GM18498 (cell line): ENCODE results near the gene FXYD5.

Source experiments
- ATAC-seq: cut with Tn5 transposase; IDR thresholded peaks from one replicate; pipeline ENCODE4 v1.9.1; 2021; ENCODE audit warnings: mild to moderate bottlenecking, moderate library complexity; ENCODE audit not compliant: unreplicated experiment

The FXYD5 gene, protein sequence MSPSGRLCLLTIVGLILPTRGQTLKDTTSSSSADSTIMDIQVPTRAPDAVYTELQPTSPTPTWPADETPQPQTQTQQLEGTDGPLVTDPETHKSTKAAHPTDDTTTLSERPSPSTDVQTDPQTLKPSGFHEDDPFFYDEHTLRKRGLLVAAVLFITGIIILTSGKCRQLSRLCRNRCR

DNA sequence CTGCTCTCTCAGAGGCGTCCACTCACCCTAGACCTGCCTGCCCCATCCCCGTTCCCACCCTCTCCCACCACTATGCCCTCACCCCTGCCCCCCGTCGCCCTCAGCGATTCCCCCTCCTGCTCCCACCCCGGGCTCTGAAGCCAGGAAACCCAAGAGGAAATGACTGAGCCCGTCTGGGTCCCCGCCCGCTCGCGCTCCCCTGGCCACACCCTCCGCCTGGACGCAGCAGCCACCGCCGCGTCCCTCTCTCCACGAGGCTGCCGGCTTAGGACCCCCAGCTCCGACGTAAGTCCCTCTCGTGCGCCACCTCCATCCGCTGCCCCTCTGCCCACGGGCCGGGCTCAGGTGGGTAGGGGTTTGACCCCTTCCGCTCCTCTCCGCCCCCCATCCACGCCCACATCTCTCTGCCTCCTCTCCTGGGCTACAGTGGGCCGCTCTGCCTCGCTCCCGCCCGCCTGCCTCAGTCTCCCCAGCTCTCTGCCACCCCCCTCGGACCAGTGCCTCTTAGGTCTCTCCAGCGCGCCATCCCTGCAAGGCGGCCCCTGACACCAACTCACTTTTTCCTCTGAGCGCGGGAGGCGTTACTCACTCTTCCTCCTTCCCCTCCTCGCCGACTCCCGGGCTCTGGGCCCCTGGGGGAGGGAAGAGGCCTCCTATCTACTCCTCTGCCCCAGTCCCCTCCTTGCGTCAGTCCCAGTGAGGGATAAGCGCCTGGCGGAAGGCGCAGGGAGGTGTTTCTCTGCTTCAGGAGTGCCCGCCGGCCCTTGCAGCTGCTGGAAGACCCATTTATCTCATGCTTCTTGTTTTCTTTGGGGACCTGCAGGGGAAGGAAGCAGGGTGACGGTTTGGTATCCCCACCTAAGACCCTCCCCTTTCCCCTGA is at the start of gene FXYD5:
TSS of gene FXYD5 (plus strand) at position 211 of the 882 bp plus-strand sequence. CDS start 816 bp downstream, outside the sequence.
- ATAC-seq, result no peak

DNA sequence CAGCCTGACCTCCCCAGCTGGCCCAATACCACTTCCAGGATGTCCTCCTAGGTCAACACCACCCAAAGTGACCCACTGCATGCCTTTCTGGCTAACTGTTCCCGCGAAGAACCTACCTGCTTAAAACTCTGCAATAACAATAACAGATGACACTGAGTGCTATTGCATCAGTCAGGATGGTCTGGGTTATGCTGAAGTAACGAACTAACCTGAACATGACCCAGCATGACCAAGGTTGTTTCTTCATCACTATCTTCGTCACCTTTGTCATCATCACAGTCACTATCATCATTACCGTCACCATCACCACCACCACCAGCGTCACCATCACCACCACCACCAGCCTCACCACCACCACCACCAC is 49.5 kb upstream of the FXYD5 start:
- ATAC-seq, result no peak

DNA sequence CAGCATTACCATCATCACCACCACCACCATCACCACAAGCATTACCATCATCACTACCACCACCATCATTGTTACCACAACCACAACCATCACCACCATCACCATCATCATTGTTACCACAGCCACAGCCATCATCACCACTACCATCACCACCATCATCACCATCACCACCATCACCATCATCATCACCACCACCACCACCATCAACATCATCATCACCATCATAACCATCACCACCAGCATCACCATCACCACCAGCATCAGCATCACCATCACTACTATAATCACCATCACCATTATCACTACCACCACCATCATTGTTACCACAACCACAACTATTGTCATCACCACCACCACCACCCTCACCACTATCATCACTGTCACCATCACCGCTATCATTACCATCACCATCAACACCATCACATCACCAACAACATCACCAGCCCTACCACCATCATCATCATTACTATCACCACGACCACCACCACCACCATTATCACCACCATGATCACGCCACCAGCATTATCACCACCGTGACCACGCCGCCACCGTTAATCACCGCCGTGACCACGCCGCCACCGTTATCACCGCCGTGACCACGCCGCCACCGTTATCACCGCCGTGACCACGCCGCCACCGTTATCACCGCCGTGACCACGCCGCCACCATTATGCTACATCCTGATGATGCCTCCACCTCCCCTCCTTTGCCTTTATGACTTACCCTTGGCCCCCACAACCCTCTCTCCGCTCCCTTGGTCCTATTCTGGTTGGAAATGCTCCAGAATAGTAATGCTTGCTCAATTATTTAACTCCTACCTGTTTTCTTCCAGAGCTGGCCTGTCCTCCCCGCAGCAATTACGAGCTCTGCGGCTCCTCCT is 48.9 kb upstream of the FXYD5 start:
- no peak for ATAC-seq

DNA sequence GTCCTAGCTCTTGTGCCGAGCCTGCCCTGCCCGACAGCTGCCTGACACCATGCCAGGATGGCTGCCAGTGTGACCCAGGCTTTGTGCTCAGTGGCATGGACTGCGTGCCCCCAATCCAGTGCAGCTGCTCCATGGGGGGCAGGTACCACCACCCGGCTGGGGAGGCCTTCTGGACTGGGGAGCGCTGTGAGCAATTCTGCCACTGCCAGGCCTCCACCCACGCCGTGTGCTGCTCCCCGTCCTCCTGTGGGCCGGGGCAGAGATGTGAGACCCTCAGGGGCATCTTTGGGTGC is 48.3 kb upstream of the FXYD5 start:
- ATAC-seq, result no peak

DNA sequence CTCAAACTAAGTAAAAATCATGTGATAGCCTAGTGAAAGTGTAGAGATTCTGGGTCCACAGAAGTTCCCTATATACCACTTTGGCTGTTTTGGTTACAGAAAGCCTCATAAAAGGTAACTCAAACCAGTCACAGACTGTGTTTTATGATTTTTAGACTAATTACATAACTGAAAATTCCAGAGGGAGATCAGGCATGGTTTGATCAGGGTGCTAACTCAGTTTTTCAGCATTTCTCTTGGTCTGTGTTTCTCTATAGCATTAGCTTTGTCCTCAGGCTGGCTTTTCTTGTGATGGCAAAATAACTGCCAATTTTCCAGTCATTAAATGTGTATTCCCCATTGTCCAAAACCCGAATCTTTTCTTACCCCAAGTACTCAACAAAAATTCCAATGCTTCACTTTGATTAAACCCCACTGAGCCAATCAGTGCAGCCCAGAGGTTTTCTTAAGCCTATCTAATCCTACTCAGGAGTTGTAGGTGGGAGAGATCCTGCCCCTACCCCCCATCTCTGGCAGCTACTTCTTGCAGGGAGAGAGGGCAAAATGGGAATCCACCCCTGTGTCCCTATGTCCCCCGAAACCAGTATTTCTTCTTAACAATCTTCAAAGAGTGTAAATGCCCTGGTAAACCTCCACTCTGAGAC is 47.5 kb upstream of the FXYD5 start:
- ATAC-seq, result no peak

DNA sequence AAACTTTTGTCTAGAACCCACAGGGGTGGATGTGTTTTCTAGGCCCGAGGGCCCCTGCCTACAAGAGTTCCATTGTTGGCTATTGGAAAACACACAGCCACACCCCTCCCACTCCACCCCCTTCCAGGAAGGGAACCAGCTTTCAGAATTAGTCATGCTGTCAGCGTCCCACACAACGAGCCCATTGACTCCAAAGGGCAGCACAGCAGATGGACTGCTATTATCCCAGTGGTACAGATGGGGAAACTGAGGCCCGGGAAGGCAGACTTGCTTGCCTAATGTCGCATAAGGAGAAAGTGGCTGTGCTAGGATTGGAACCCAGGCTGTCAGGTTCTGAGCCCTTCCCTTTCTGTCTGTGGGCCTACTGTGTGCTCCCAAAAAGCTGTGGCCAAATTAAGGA is 47.0 kb upstream of the FXYD5 start:
- ATAC-seq, result no peak

DNA sequence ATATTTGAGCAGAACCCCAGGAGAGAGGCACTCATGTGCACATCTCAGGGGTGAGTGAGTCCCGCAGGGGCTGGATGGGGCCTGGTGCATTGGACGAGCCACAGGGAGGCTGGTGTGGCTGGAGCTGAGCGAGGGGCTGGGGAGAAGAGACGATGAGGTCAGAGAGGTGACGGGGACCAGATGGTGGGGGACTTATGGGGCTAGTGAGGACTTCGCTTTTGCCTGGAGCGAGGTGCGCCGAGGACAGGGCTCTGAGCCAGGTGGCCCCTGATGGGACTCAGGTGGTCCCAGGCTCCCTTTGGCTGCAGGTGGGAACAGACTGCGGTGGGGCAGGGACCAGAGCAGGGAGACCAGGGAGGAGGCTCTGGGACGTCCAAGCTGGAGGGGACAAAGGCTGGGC is 45.8 kb upstream of the FXYD5 start:
- ATAC-seq, result no peak

DNA sequence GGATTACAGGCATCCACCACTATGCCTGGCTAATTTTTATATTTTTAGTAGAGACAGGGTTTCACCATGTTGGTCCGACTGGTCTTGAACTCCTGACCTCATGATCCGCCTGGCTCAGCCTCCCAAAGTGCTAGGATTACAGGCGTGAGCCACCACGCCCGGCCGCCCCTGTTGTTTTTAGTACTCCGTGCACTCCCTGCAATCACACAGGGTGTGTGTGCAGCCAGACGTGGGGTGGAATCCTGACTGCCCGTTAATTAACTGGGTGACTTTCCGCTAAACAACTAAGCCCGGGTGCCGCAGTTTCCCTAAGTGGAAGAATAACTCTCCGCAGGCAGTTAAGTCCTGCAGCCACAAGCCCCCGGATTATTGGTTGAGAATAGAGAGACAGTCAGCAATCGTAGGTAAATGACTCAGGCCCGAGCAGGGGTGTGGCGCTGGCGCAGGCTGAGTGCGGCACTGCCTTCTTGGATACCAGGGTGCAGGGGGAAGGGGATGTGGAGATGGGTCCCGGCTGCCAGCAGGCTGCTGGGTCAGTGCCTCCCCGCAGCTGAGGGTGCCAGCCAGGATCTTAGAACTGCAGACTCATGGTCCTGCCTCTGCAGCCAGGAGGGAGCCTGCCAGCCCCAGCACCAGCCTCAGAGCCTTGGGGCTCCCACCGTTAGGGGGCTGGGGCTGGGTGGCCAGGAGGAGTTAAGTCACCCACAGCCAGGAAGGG is 45.0 kb upstream of the FXYD5 start:
- no peak for ATAC-seq

DNA sequence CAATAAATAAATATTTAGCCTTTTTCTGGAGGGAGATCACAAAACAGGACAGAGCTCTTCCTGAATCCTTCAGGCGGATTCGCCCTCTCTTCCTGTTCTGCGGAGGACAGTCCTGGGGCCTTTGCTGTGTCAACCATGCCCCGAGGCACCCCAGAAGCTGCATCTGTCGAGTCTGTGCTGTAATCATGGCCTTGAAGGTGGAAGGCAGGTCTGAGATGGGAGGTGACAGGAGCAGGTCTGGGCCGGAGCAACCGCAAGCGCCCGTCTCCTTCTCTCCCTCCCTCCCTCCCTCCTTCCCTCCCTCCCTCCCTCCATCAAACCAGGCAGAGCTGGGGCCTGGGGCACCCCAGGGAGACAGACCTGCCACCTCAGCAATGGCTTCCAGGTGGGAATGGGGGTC is 43.6 kb upstream of the FXYD5 start:
- ATAC-seq, result no peak

DNA sequence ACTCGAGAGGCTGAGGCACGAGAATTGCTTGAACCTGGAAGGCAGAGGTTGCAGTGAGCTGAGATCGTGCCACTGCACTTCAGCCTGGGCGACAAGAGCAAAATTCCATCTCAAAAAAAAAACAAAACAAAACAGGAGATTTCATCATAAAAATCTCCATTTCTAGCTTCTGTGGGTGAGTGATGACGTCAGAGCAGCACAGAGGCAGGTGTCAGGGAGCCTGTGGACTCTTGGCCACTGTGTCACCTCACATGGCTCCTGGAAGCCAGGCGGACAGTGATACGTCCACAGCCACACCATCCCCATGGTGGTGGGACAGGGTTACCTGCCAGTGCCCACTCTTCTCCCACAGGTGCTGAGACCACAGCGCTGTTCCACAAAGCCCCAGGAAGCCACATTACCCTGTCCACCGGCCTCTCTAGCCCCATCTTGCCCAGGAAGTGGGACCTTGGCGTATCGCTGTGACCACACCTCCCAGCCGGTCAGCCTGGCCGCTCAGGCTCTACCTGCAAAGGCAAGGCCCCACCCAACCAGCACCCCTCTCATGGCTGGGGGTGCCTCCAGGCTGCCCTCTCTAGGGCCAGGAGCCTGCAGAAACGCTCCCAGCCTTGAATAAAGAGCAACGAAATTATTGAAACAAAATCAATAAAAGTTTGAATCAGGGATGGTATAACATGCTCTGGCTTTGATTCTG is 41.4 kb upstream of the FXYD5 start:
- ATAC-seq, result no peak

DNA sequence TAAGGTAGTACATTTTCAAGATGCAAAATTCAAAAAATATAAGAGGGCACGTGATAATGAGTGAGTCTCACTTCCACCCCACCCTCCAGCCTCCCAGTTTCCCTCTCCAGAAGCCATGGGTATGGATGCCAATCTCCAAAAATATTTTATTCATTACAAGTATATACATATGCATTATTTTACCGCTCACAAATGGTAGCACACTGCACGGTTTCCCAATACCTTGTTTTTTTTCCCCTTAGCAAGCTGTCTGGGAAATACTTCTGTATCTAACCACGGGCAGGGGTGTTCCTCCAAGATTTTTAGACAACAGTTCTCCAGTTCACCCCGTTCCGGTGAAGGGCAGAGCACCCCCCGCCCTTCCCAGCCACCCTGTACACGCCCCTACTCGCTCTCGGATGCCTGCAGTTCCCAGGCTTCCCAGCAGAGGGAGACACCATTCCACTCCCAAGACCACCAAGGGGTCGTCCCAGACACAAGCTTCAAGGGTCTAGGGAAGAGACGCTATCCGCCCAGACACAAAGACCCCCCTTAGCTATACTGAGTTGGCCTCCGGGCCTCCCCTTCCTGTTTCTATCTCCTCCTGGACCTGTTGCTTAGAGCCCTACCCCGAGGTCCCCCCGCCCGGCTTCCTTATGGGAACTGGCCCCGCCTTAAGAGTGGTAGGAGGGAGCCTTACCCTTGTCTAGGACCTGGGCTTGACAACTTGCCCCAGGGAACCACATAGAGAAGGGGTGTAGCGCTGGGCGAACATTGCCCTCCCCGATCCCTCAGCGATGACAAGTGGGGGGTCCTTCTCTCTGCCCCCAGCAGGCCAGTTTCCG is 40.0 kb upstream of the FXYD5 start:
- no peak for ATAC-seq

DNA sequence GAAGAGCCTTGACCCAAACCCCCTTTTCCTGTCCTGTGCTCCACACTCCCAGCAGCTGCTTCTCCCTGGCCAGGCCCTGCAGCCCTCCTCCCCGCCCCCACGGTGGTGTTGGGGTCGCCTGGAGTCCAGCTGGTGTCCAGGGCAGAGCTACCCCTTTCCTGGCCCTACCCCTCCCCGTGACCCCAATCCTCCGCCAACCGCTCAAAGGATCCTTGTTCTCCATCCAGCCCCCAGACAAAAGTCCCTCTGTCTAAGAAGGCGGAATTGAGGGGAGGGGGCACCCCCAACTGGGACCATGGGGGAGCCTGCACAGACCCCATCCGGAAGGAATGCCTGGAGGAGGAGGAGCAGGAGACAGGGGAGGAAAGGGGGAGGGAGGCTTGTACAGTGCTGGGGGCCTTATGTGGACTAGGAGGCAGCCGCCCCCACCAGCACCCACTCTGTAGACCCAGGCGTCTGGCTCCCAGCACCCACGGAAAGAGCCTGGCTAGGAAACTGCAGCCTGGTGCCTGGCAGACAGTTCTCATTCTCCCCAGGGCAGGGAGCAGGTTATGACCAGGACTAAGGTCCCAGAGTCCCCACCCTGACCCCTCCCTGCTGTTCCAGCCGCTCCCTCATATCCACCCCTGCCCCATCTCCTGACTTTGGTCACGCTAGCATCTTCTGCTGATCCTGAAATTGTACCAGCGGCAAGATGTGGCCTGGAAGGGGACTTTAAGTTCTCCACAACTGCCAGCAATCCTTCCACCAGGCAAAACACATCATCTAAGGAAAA is 39.2 kb upstream of the FXYD5 start, which contains the start of gene FXYD3:
TSS of gene FXYD3 (plus strand) at position 647 of the 775 bp plus-strand sequence. CDS start 3,554 bp downstream, outside the sequence.
- ATAC-seq, result no peak

DNA sequence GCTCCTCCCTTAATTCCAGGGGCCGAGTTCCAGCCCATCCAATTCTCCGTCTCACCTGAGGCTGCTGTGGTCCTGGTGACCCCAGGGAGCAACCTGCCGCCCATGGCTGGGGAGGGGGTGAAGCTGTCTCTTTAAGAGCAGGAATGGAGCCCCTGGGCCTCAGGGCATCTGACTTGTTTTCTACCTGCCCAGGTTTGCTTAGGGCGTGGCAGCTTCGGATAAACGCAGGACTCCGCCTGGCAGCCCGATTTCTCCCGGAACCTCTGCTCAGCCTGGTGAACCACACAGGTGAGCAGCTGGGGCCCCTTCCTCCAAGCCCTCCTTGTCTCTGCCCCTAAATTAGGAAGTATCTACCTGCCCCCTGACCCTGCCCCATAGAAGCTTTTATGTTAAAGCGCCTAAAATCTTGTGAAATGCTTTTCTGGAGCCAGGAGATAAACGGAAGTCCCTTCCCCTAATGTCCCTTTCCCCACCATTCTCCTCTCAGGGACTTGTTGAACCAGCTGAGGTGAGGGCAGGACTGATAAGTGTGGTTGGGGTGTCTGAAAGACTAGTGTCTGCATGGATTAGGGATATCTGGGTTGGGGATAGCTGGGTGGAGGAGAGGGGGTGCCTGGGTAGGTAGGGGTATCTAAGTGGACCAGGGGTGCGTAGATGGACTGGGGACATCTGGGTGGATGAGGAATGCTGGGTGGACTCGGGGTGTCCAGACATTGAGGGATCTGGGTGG is 38.3 kb upstream of the FXYD5 start:
- no peak for ATAC-seq

DNA sequence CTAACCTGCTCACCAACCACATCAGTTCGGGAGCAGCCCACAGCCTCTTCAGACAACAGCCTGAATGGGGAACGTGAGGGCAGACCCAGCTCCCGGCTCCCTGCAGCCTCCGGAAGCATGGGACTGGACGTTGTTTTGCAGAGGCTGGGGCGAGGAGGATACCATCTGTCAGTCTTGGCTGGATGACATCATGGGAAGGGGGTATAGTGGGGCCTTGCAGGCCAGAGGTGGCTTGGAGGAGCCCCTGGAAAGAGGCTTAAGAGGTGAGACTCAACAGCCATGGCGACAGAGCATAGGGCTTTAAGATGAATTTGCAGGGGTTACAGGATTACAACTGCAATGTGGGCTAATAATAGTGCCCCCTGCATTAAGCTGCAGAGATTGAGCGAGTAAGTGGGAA is 37.4 kb upstream of the FXYD5 start:
- no peak for ATAC-seq

DNA sequence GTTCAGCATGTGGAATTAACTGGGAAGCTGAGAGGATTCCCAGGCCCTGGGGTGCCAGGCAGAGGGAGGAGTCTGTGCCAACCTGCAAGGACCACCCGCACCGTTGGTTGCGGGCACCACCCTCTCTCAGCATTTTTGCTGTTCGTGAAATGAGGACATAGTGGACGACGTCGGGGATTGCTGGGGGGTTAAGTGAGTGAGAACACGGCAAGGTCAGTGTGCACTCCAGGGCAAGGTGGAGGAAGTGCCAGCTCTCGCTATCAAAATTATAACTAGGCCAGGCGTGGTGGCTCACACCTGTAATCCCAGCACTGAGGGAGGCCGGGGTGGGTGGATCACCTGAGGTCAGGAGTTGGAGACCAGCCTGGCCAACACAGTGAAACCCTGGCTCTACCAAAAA is 36.7 kb upstream of the FXYD5 start:
- no peak for ATAC-seq

DNA sequence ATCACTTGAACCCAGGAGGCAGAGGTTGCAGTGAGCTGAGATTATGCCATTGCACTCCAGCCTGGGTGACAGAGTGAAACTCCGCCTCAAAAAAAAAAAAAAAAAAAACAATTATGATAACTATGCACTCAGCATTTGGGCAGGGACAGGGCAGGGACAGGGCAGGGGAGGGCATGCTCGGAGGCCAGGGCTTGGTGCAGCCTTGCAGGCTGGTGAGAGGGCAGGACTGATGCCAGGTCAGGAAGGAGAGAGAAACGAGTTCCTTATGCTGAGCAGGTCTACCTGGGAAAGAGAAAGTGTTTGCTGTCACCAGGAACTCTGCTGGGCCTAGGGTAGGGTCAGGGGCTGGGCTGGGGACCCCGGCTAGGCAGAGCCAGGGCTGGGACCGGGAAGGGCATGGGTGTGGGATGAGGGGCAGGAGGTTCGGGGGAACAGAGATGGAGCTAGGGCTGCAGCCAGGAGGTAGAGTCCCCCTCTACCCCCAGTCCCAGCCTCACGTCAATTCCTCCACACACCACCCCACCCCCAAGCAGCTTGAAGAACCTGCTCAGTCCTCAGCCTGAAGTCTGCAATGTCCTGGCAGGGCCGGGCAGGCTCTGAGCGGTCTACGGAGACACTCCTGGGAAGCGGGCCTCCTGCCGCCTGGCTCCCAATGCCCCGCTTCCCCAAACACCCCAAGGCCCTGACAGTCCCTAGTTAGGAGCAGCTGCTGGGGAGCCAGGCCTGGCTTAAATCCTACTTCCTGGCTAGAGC is 36.1 kb upstream of the FXYD5 start:
- no peak for ATAC-seq

DNA sequence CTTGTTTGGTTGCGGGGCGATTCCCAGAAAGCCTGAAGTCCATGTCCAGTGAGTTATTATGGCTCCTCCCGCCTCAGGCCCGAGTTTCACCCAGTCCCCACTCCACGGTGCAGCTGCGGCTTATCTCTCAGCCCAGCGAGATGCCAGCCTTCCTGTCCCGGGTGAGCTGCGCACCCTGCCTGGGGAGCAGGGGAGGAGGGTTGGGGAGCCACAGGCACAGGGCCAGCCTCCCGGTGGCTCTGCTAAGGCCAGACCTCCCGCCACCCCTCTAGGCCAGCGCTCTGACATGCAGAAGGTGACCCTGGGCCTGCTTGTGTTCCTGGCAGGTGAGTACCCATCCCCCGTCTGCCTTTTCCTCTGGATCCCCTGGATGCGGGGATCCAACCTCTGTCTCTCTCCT is 35.4 kb upstream of the FXYD5 start:
- no peak for ATAC-seq
